HG03565 (cell line): ENCODE measurements around the gene CNTNAP4.

Experiments
- ATAC-seq: cut with Tn5 transposase; IDR thresholded peaks from one replicate; pipeline ENCODE4 v1.9.1; 2021; ENCODE audit warnings: mild to moderate bottlenecking, moderate library complexity; ENCODE audit not compliant: unreplicated experiment

CNTNAP4 gene

DNA sequence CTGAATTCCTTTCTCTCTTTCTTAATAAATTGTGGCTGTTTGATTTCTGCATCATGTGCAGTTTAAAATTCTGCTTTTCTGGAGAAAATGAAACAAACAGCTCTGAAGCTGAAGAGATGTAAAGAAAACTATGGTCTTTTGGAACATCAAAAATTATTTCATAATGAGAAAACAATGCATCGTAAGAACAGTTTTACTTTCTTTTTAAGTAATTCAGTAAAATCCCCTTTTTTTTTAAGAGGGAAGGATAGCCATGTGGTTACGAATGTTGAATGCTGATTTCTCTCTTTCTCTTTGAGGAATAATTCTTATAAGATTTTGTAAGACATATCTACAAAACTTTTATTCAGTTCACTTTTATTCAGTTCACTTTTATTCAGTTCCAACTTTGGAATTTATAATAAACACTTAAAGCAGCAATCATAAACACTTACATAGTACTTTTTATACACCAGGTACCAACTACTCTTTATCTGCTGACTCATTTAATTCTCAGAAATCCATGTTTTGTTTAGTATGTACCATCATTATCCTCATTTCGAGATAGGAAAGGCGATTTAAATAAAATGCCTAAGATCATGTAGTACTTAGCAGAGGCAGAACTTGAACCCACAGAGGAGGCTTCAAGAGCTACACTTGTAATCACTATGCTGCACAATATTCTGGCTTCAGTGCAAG, 26.6 kb downstream of the CNTNAP4 start:
- no peak for ATAC-seq

DNA sequence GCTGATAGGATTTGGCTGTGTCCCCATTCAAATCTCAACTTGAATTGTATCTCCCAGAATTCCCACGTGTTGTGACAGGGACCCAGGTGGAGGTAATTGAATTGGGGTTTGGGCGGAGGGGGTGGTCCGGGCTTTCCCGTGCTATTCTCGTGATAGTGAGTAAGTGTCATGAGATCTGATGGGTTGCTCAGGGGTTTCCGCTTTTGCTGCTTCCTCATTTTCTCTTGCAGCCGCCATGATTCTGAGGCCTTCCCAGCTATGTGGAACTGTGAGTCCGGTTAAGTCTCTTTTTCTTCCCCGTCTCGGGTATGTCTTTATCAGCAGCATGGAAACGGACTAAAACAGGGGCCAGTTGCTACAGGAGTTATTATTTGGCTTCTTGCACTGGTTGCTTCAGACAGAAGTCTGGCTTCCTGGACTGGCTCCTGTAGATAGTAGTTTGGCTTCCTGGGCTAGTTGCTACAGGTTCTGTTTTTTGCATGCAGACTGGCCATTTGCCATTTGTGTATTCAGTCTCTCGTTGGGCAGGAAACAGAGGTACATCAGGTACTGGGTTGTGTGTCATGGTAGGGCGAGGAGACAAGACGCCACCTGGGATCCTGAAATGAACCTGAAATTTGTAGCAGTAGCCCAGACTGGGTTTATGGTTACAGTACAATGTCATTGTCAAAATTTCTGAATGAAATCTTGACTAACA, 32.6 kb downstream of the CNTNAP4 start:
- no peak for ATAC-seq

DNA sequence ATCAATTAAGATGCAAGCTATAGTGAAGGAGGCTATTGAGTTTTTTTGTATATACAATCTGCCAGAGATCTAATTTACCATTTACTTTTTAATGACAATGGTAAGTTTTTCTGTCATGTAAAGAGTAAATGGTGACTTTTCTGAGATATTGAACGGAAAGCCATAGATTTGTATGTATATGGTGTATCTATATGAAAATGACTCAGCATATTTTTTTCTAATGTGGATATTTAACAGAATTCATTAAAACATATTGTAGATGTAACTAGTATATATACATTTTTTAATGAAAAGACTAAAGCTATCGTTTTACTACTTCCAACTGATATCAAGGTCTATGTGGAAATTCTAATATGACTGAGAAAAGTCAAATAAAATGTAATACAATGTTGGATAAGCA, 34.1 kb downstream of the CNTNAP4 start:
- no peak for ATAC-seq

DNA sequence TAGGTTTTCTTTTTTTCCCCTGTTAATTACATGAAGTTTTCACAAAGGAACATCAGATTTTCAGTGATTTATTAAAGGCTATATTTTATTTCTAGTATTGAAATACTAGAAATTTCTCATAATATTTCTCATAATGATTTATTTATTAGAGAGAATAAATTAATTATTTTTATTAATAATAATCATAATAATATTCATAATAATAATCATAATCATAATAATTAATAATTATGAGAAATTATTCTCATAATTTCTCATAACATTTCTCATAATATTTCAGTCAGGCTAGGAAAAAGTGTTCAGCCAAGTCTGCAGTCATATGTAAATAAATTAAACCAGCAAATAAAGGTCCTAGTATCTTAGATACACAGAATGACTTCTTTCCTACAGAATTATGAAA, 41.4 kb downstream of the CNTNAP4 start:
- ATAC-seq, result no peak

DNA sequence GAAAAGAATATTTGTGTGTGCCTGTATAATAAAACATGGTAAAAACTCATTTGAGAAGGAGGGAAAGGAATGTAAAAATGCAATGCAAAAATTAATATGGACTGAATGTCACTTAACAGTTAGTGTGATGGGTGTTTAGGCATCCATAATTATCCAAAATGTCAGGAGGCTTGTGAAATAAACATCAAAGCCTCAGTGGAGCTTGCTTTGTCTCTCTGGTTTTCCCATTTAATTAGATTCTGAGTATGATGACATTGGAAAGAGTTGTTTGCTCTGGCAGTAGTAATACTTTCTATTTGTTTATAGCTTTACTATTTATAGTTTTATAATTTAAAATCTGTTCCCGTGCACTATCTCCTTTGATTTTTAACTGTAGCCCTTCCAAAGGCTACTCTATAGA, 51.9 kb downstream of the CNTNAP4 start:
- ATAC-seq, result no peak

DNA sequence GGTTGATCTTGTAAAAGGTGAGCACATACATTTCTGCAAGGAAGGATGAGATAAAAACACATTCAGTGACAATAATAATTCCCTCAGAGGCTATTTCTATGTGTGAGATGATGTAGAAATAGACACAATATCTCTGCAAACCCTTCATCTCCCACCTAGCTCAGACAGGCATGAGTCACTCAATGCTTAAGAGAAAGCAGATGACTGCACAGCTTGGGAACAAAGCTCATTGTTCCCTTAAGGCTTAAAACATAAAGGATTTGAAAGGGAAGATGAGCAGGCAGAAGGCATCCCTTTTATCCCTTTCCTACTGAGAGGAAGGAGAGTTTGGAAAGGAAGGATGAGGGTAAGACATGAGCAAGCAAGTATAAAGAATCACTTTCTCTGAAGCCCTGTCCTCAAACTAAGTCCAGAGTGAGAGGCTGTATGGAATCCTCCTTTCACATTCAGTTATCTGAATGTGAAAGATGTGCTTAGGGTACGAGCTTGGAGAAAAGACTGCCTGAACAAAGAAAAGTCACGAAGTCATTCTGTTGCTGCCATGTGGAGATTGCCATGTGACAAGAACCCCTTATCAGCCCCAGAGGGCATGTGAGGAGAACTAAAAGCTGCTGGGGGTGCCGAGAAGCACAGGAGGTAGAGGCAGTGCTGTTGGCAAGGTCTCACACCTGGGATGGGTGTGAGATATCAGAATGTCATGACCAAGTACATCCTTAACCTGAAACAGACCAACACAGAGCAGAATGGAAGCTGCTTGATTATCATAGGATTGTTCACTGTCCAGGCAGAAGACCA, 58.2 kb downstream of the CNTNAP4 start:
- no peak for ATAC-seq

DNA sequence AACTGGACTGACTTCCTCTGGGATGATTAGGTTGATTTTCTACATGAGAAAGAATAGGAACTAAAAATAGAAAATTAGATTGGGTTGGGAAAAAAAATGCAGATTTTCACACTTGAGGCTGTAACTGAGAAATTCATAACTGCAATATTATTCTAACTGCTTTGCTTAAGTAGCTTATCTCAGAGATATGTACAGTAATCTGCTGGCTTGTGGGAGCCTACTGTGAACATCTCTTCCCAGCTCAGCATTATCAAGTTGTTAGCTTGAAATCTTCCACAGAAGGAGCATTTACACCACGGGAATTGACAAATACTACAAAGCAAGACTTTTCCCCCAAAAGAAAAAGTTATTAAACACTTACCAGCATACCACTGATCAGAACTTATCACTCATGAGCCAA, 58.9 kb downstream of the CNTNAP4 start:
- no peak for ATAC-seq

DNA sequence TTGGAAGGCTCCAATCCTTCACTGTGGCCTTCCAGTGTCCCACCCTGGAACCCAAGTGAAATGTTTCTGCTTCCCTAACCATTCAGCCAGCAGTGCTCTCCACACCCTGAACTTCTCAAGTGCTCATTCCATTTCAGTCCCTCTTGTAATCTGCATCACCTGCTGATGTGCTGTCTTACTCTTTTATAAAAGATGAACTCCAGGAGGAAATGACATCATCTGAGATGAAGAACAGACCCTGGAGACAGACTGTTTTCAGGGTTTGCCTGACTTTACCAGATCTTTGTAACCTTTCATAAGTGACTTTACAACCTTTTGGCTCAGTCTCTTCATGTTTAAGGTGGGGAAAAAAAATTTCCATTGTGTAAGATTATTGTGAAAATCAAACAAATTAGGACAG, 61.3 kb downstream of the CNTNAP4 start:
- ATAC-seq, result no peak

DNA sequence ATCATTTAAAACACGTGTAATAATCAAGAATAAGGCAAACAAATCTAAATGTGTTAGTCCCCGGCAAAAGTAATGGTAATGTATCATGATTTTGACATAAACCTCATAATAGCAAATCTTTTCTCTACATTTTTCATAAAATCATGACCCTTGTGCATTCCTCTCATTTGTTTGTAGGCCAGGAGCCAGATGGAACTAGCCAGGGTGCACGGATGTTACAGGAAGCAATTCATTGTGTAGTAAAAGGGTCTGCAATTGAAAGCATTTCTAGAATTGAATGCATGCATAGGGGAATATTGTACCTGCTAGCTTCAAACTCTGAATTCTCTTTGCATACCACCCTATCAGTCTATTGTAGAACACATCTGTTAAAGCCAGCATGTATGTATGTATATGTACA, 66.6 kb downstream of the CNTNAP4 start:
- ATAC-seq, result no peak

DNA sequence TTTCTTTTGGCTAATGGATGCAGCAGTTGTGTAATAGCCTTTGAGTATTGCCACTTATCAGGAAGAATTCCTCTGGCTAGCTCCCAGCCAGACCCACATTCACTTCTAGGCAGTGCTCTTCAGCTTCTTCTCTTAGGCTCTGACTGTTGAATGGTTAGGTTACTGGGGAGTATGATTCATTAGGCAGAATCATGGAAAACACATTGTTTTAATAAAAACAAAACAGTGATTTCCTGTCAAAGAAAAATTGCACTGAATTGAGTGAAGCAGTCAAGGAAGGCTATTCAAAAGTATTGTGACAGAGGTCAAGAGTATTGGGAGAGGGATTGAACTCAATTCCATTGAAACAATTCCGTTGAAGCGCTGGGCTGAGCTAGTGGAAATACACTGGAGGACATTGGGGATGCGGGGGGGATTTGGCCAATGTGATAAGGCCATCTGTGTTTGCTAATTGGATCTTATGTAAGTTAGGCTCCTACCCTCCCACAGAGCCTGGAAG, 68.0 kb downstream of the CNTNAP4 start:
- ATAC-seq, result no peak

DNA sequence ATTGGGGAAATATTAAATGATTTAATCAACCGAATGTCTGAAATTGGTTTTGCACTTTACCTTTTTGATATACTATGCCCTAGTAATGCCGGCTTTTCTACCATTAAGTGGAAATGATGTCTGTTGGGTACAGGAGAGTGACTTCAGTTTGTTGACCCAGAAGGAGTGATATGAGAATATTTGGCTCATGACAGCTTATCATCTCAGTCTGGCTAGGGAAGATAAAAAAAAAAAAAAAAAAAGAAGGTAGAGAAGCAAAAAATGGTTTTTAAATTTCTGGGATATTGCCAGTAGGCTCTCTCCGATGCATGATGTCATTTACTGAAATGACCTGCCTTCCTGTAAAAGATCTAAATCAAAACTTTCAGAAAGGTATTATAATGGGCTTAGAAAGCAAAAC, 69.0 kb downstream of the CNTNAP4 start:
- no peak for ATAC-seq

DNA sequence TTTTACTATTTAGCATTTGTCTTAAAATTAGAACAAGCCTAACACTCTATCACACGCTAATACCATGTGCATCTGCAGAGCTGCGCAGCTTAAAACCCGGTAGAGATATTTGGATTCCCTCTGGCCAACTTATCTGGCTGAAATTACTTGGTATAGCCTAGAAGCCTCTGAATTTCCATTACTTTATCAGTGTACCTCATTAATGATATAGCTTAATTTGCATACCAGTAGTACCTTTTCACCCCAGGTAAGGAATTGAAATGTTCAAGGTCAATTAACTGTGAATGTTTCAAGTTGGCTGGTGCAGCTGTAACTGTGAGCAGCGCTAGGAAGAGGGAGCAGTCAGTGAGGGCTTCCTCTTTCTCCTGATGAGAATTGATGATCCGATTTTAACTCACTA, 74.2 kb downstream of the CNTNAP4 start:
- ATAC-seq, result no peak

DNA sequence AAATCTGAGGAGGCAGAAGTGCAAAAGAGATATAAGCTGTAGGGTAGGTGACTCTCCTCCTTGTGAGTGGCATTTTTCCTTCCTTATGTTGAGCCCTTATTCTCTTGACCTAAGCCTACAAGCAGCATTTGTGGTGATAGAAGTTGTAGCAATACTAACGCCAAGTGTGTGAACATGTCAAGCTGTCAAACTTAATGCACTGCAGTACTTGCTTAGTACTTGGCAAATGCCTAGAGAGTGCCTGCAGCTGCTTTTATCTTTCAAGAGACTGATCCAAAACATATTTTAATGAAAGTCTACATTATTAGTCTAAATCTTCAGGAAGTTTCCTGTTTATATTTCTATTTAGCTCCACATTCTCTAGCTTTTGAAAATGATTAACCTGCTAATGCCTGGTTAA, 83.2 kb downstream of the CNTNAP4 start:
- ATAC-seq, result no peak

DNA sequence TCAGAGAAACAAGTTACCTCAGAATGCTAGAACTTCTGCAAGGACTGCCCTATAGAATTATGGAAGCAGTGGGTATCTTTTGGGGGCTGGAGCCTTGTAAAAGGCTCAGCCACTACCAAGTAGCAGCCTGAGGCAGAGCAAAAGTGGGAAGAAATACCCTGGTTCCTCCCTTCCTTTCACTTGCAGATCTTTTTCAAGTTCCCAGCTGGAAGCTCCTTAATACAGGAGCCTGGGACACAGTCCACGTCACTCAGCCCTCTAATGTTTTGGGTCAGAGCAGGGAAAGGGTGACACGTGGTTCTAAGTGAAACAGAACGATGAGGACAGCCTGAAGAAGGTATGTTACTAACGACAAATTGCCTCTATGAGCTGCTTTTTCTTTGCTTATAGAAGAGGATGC, 93.1 kb downstream of the CNTNAP4 start:
- no peak for ATAC-seq

DNA sequence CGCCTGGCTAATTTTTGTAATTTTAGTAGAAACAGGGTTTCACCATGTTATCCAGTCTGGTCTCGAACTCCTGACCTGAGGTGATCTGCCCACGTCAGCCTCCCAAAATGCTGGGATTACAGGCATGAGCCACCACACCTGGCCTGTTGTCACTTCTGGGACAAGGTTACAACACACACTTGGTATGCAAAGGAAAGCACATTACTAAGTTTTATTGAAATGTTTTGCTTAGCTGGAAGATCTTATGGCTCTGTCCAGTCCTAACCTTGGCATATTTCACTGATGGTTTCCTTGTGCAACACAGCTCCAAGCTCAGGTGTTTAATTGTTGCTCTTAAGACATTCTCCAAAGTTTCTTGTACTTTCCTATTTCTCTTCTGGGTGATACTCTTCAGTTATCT, 94.2 kb downstream of the CNTNAP4 start:
- no peak for ATAC-seq

DNA sequence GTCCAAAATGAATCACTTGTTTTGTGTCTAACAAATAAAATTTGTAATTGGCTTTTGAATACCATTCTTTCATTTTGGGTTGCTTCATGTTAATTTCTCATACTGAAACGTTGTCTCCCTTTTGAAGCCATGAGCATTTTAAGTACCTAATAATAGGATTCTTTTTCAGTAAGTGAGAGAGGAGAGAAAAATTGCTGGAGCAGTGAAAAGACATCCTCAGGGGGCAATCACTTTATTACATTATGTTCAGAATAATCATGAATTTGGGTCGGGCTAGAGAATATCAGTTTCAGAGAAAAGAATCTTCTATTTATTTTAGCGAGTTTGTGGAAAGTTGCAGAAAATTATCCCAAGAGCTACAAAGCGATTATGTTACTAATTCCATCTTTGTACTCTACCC, 96.8 kb downstream of the CNTNAP4 start:
- ATAC-seq, result no peak

DNA sequence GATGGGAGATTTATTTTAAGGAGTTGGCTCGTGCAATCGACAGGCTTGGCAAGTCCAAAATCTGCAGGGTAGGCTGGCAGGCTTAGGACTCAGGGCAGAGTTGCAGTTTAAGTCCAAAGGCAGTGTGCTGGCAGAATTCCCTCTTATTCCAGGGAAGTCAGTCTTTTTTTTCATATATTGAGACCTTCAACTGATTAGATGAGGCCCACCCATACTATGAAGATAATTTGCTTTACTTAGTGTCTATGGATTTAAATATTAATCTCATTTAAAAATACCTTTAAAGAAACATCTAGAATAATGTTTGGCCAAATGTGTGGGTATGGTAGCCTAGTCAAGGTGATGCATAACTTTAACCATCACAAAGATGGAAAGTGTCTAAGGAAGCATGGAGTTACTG, 99.8 kb downstream of the CNTNAP4 start:
- ATAC-seq, result no peak

DNA sequence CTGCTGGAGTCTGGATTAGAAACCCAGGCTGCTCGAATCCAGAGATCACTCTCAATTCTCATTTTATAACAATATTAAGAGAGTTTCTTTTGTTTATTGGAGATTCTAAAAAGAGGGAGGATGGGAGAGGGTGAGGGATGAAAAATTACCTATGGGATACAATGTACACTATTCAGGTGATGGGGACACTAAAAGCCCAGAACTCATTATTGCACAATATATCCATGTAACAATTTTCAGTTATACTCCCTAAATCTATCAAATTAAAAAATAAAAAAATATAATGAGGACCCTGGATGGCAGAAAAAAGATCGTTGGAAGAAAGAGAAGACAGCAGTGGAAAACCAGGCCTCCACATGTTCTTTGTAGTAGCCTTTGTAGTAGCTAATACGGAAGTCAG, 100.8 kb downstream of the CNTNAP4 start:
- no peak for ATAC-seq

DNA sequence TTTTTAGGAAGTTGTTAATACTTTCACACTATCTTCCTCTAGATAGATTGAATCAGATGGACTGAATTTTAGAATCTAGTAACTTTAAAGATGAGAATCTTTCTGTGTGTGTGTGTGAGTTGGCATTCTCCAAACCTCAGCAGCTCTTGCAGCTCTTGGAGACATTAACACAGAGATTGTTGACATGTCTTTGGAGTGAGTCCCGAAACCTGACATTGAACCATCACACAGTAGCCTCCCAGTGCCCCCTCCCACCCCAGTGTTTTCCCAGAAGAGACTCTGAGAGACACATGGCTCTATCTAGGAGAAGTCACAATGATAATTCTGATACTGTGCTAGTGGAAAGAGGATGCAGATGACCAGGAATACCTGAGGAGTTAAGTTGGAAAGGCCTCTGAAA, 103.9 kb downstream of the CNTNAP4 start:
- no peak for ATAC-seq

DNA sequence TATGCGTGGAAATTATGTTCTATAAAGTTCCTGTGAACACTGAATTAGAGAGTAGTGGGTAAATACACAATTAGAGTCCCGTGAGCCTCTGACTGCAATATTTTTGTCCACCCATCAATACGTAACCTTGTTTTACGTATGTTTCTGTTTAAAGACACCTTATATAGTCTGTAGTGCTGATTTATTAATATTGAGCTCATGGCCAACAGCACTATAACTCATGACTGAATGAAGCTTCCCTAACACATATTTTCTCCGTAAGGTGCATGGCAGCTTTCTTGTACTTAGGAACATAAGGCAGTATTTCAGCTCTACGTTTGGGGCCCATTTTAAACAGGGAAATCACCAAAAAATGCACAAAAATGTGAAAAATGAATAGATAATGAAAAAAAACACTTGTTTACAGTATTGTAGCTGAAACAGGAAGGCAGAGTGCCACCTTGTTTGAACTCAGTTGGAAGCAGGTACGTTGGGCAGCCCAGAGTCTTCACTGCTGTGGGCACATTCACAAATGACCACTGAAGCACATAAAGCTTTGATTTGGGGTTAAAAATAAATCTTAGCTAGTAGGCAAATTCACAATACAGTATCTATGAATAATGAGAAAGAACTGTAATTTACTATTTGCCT, 108.5 kb downstream of the CNTNAP4 start:
- ATAC-seq, result no peak

DNA sequence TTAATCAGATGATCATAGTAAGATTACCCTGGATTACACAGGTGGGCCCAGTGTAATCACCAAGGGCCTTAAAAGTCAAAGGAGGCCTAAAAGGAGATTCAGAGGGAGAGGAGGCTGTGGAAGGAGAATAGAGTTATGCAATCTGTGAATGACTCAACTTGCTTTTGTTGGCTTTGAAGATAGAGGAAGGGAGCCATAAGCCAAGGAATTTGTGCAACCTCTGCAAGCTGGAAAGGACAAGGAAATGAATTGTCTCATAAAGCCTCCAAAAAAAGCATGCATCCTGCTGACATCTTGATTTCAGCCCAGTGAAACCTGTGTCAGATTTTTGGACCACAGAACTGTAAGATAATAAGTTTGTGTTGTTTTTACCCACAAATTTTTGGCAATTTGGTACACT, 109.6 kb downstream of the CNTNAP4 start:
- ATAC-seq, result no peak
